Measurements from ENCODE around the gene HNRNPD.

DNA sequence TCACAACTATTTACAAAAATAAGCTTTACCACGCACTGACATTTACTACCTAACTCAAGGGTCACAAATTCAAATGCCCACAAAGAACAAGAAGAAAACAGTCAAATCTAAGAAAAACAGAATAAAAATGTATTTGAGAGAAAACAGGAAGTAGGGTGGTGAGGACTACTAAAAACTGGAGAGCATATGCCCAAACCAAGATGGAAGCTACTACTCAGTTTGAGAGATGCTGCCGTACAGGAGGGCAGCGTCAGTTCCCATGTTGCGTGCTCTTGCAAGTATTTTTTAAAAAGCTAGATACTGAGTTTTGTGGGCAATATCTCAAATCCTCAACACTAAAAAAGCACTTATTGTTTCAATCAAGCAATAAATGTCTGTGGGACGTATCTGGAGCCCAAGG, 16.2 kb downstream of the HNRNPD start:
- TF ChIP-seq, protein P1, sequence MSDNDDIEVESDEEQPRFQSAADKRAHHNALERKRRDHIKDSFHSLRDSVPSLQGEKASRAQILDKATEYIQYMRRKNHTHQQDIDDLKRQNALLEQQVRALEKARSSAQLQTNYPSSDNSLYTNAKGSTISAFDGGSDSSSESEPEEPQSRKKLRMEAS (IDR thresholded peaks at IDR 0.05; ENCODE audit: insufficient read depth, insufficient read length), result no peak
- TF ChIP-seq, protein P2, sequence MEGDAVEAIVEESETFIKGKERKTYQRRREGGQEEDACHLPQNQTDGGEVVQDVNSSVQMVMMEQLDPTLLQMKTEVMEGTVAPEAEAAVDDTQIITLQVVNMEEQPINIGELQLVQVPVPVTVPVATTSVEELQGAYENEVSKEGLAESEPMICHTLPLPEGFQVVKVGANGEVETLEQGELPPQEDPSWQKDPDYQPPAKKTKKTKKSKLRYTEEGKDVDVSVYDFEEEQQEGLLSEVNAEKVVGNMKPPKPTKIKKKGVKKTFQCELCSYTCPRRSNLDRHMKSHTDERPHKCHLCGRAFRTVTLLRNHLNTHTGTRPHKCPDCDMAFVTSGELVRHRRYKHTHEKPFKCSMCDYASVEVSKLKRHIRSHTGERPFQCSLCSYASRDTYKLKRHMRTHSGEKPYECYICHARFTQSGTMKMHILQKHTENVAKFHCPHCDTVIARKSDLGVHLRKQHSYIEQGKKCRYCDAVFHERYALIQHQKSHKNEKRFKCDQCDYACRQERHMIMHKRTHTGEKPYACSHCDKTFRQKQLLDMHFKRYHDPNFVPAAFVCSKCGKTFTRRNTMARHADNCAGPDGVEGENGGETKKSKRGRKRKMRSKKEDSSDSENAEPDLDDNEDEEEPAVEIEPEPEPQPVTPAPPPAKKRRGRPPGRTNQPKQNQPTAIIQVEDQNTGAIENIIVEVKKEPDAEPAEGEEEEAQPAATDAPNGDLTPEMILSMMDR (IDR thresholded peaks at IDR 0.05; ENCODE audit: extremely low read depth in 1 of 2, insufficient read depth in 1 of 2, low read depth in 1 of 2, low read length in 2 of 2), result no peak
- no peak for TF ChIP-seq POLR2A (IDR thresholded peaks at IDR 0.05; ENCODE audit: low read depth, low read length)
- TF ChIP-seq POLR2AphosphoS5 (IDR thresholded peaks at IDR 0.05; ENCODE audit: insufficient read depth, low read depth, low read length), result no peak
- no peak for TF ChIP-seq MYC (IDR thresholded peaks at IDR 0.05; ENCODE audit: low read depth, low read length)
- TF ChIP-seq EZH2 (IDR thresholded peaks at IDR 0.05; ENCODE audit: borderline replicate concordance, low read depth, low read length, severe bottlenecking), result no peak
- no peak for TF ChIP-seq FOS (IDR thresholded peaks at IDR 0.05; ENCODE audit: borderline replicate concordance, insufficient read depth, low read length)

All from endothelial cell of umbilical vein (primary cell).